WTC11 (cell line): ENCODE results near the gene DALRD3. TPM values are rescaled to one million over a fixed set of nuclear protein-coding genes. Genes with fewer than 3 reads are reported as not detected.

Experiments used
- ATF1 ChIP-seq: sonication (generic); formaldehyde crosslinking; IDR thresholded peaks from 2 replicates; pipeline ENCODE4 v1.8.1; 2023; ENCODE audit warnings: mild to moderate bottlenecking, moderate library complexity, missing genetic modification reagents
- ATF6 ChIP-seq: sonication (generic); formaldehyde crosslinking; IDR thresholded peaks from 2 replicates; pipeline ENCODE4 v1.8.1; 2023; ENCODE audit warnings: mild to moderate bottlenecking, missing genetic modification reagents
- CDX4 ChIP-seq: fragments of 250-450 bp; sonication (Bioruptor Pico); IDR thresholded peaks from 2 replicates; pipeline ENCODE4 v1.9.0; 2021; ENCODE audit warnings: moderate library complexity, mild to moderate bottlenecking, inconsistent platforms, borderline replicate concordance
- ESRRA ChIP-seq: sonication (generic); formaldehyde crosslinking; IDR thresholded peaks from 2 replicates; pipeline ENCODE4 v1.8.1; 2022; ENCODE audit warnings: mild to moderate bottlenecking, missing genetic modification reagents, borderline replicate concordance
- ETV6 ChIP-seq: sonication (generic); formaldehyde crosslinking; IDR thresholded peaks from 2 replicates; pipeline ENCODE4 v1.8.1; 2022; ENCODE audit warnings: mild to moderate bottlenecking, missing genetic modification reagents
- FOXJ3 ChIP-seq: sonication (generic); formaldehyde crosslinking; IDR thresholded peaks from 2 replicates; pipeline ENCODE4 v1.9.0; 2021; ENCODE audit warnings: missing genetic modification reagents, mild to moderate bottlenecking, borderline replicate concordance
- GABPB1 ChIP-seq: sonication (generic); formaldehyde crosslinking; IDR thresholded peaks from 2 replicates; pipeline ENCODE4 v1.8.1; 2023; ENCODE audit warnings: mild to moderate bottlenecking, missing genetic modification reagents
- GTF2I ChIP-seq: fragments of 250-450 bp; sonication (Bioruptor Pico); conservative IDR thresholded peaks from 2 replicates; pipeline ENCODE4 v1.4.0; 2021; ENCODE audit warnings: mild to moderate bottlenecking
- JAZF1 ChIP-seq: fragments of 250-450 bp; sonication (Bioruptor Pico); IDR thresholded peaks from 2 replicates; pipeline ENCODE4 v1.9.0; 2021; ENCODE audit warnings: moderate library complexity, mild to moderate bottlenecking, inconsistent platforms
- NR3C1 ChIP-seq: sonication (generic); formaldehyde crosslinking; conservative IDR thresholded peaks from 2 replicates; pipeline ENCODE4 v1.8.1; 2023; ENCODE audit warnings: low read depth, mild to moderate bottlenecking, missing genetic modification reagents
- PREB ChIP-seq: sonication (generic); formaldehyde crosslinking; IDR thresholded peaks from 2 replicates; pipeline ENCODE4 v1.8.1; 2022; ENCODE audit warnings: mild to moderate bottlenecking, missing genetic modification reagents, moderate library complexity, borderline replicate concordance
- RORB ChIP-seq: fragments of 250-450 bp; sonication (Bioruptor Pico); IDR thresholded peaks from 2 replicates; pipeline ENCODE4 v1.9.0; 2021; ENCODE audit warnings: mild to moderate bottlenecking
- TCF7 ChIP-seq: sonication (generic); formaldehyde crosslinking; IDR thresholded peaks from 2 replicates; pipeline ENCODE4 v1.8.0; 2022; ENCODE audit warnings: mild to moderate bottlenecking, low read depth, missing genetic modification reagents, moderate library complexity
- TEAD1 ChIP-seq: sonication (generic); formaldehyde crosslinking; IDR thresholded peaks from 2 replicates; pipeline ENCODE4 v1.8.0; 2022; ENCODE audit warnings: mild to moderate bottlenecking, missing genetic modification reagents
- TP53 ChIP-seq: sonication (generic); formaldehyde crosslinking; IDR thresholded peaks from 2 replicates; pipeline ENCODE4 v1.8.1; 2023; ENCODE audit warnings: mild to moderate bottlenecking, missing genetic modification reagents
- ZBTB21 ChIP-seq: sonication (generic); formaldehyde crosslinking; IDR thresholded peaks from 2 replicates; pipeline ENCODE4 v1.8.1; 2023; ENCODE audit warnings: mild to moderate bottlenecking, missing genetic modification reagents, borderline replicate concordance
- ZNF281 ChIP-seq: sonication (generic); formaldehyde crosslinking; IDR thresholded peaks from 2 replicates; pipeline ENCODE4 v1.8.0; 2023; ENCODE audit warnings: mild to moderate bottlenecking, missing genetic modification reagents
- ZNF416 ChIP-seq: fragments of 250-450 bp; sonication (Bioruptor Pico); IDR thresholded peaks from 2 replicates; pipeline ENCODE4 v1.9.0; 2021; ENCODE audit warnings: mild to moderate bottlenecking, inconsistent platforms
- ZNF423 ChIP-seq: fragments of 250-450 bp; sonication (Bioruptor Pico); IDR thresholded peaks from 2 replicates; pipeline ENCODE4 v2.1.2; 2022; ENCODE audit warnings: mild to moderate bottlenecking, moderate library complexity
- total RNA-seq: library from RNA; stranded (reverse); gene quantifications from 3 replicates; pipeline ENCODE4 v1.2.3, GENCODE V29; 2021
- TF ChIP-seq, protein P1 (sequence below): sonication (generic); formaldehyde crosslinking; IDR thresholded peaks from 2 replicates; pipeline ENCODE4 v1.8.1; 2023; ENCODE audit warnings: mild to moderate bottlenecking, missing genetic modification reagents, borderline replicate concordance
- TF ChIP-seq, protein P2 (sequence below): sonication (generic); formaldehyde crosslinking; IDR thresholded peaks from 2 replicates; pipeline ENCODE4 v1.8.1; 2022; ENCODE audit warnings: low read depth, missing genetic modification reagents, borderline replicate concordance
- TF ChIP-seq, protein P3 (sequence below): fragments of 250-450 bp; sonication (Bioruptor Pico); IDR thresholded peaks from 2 replicates; pipeline ENCODE4 v1.8.0; 2021; ENCODE audit warnings: mild to moderate bottlenecking
- TF ChIP-seq, protein P4 (sequence below): fragments of 200-600 bp; IDR thresholded peaks from 2 replicates; pipeline ENCODE4 v1.8.0; 2022; ENCODE audit warnings: antibody characterized with exemption

Gene DALRD3
- total RNA-seq, 1 experiment from 2014 or later: 41.4 TPM

DNA sequence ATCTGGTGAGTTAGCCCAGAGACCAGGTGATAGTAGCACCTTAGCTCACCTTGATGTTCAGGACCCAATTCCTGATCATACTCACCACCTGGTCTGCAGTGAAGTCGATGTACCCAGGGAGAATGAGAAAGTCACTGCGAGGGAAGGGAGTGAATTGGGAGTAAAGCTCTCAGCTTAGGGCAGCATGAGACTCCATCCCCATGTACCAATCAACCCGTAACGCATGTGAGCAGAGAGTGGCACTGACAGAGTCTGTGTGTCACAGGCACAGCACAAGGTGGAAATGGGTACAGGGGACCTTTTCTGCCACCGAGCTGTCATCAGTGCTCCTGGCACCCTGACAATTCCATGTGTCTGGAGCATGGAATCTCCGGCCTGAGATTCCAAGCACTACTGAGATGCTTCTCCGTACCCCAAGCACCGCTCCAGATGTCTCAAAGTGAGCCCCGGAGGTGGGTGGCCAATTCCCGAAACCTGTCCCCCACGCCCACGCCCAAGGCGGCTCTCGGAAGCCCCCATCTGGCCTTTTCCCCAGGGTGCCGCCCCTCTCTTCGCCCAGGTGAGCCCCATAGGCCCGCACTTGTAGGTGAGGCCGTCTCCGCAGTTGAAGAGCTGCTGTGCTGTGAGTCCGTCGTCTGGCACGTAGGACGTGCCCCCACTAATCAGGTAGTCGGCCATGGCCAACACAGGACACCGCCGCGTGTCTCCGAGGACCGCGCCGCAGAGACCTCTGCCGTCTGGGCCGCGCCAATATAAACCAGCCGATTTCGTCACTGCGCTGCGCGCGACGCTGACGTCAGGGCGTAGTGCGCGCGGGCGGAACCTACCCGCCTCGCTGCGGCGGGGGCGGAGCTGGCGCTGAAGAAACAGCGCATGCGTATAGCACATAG, 10.5 kb upstream of the DALRD3 start, which contains the start of gene IMPDH2 (continued):
- TF ChIP-seq, protein P1, sequence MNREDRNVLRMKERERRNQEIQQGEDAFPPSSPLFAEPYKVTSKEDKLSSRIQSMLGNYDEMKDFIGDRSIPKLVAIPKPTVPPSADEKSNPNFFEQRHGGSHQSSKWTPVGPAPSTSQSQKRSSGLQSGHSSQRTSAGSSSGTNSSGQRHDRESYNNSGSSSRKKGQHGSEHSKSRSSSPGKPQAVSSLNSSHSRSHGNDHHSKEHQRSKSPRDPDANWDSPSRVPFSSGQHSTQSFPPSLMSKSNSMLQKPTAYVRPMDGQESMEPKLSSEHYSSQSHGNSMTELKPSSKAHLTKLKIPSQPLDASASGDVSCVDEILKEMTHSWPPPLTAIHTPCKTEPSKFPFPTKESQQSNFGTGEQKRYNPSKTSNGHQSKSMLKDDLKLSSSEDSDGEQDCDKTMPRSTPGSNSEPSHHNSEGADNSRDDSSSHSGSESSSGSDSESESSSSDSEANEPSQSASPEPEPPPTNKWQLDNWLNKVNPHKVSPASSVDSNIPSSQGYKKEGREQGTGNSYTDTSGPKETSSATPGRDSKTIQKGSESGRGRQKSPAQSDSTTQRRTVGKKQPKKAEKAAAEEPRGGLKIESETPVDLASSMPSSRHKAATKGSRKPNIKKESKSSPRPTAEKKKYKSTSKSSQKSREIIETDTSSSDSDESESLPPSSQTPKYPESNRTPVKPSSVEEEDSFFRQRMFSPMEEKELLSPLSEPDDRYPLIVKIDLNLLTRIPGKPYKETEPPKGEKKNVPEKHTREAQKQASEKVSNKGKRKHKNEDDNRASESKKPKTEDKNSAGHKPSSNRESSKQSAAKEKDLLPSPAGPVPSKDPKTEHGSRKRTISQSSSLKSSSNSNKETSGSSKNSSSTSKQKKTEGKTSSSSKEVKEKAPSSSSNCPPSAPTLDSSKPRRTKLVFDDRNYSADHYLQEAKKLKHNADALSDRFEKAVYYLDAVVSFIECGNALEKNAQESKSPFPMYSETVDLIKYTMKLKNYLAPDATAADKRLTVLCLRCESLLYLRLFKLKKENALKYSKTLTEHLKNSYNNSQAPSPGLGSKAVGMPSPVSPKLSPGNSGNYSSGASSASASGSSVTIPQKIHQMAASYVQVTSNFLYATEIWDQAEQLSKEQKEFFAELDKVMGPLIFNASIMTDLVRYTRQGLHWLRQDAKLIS: peak; percentile 99
- peak; percentile 93 for TF ChIP-seq GABPB1 (CRISPR knock-in tag)
- TF ChIP-seq TCF7 (CRISPR knock-in tag): no peak
- TF ChIP-seq, protein P2, sequence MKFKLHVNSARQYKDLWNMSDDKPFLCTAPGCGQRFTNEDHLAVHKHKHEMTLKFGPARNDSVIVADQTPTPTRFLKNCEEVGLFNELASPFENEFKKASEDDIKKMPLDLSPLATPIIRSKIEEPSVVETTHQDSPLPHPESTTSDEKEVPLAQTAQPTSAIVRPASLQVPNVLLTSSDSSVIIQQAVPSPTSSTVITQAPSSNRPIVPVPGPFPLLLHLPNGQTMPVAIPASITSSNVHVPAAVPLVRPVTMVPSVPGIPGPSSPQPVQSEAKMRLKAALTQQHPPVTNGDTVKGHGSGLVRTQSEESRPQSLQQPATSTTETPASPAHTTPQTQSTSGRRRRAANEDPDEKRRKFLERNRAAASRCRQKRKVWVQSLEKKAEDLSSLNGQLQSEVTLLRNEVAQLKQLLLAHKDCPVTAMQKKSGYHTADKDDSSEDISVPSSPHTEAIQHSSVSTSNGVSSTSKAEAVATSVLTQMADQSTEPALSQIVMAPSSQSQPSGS: no peak
- TF ChIP-seq, protein P3, sequence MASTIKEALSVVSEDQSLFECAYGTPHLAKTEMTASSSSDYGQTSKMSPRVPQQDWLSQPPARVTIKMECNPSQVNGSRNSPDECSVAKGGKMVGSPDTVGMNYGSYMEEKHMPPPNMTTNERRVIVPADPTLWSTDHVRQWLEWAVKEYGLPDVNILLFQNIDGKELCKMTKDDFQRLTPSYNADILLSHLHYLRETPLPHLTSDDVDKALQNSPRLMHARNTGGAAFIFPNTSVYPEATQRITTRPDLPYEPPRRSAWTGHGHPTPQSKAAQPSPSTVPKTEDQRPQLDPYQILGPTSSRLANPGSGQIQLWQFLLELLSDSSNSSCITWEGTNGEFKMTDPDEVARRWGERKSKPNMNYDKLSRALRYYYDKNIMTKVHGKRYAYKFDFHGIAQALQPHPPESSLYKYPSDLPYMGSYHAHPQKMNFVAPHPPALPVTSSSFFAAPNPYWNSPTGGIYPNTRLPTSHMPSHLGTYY (CRISPR knock-in tag): peak; percentile 92
- TF ChIP-seq ETV6 (CRISPR knock-in tag): peak; percentile 93
- no peak for TF ChIP-seq JAZF1 (CRISPR knock-in tag)
- TF ChIP-seq, protein P4, sequence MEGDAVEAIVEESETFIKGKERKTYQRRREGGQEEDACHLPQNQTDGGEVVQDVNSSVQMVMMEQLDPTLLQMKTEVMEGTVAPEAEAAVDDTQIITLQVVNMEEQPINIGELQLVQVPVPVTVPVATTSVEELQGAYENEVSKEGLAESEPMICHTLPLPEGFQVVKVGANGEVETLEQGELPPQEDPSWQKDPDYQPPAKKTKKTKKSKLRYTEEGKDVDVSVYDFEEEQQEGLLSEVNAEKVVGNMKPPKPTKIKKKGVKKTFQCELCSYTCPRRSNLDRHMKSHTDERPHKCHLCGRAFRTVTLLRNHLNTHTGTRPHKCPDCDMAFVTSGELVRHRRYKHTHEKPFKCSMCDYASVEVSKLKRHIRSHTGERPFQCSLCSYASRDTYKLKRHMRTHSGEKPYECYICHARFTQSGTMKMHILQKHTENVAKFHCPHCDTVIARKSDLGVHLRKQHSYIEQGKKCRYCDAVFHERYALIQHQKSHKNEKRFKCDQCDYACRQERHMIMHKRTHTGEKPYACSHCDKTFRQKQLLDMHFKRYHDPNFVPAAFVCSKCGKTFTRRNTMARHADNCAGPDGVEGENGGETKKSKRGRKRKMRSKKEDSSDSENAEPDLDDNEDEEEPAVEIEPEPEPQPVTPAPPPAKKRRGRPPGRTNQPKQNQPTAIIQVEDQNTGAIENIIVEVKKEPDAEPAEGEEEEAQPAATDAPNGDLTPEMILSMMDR: no peak
- TF ChIP-seq ZNF423: no peak
- TF ChIP-seq GTF2I (CRISPR knock-in tag): no peak
- TF ChIP-seq TEAD1 (CRISPR knock-in tag): peak; percentile 49; the same call in 1 of the 2 replicates
- TF ChIP-seq ATF6 (CRISPR knock-in tag): no peak
- peak; percentile 96 for TF ChIP-seq ZBTB21 (CRISPR knock-in tag)
- no peak; the same call in 1 of the 2 replicates for TF ChIP-seq CDX4 (CRISPR knock-in tag)
- TF ChIP-seq ZNF416: peak; percentile 94
- TF ChIP-seq PREB (CRISPR knock-in tag): no peak
- no peak for TF ChIP-seq FOXJ3 (CRISPR knock-in tag)
- TF ChIP-seq NR3C1: peak; percentile 91; the same call in 1 of the 2 replicates
- TF ChIP-seq ATF1: peak; percentile 94
- TF ChIP-seq ZNF281 (CRISPR knock-in tag): peak; percentile 84
- no peak for TF ChIP-seq ESRRA (CRISPR knock-in tag)
- TF ChIP-seq TP53: 0 out of 2 replicates have a peak, but pooled peaks have one; percentile 78
- TF ChIP-seq RORB (CRISPR knock-in tag): no peak
